Endothelial cell (in vitro differentiated cells): ENCODE measurements around the gene NCBP3. TPM values are rescaled to one million over a fixed set of nuclear protein-coding genes. Genes with fewer than 3 reads are reported as not detected.
A peak's percentile ranks its signal among the peaks of the same experiment; 100 is the strongest.

ENCODE experiments used
- DNase-seq: peaks from one replicate; pipeline ENCODE4 v3.0.0; 2021; ENCODE audit warnings: low spot score
- H3K27ac Mint-ChIP-seq: one replicate; pipeline ENCODE4 v1.8.0; 2021; ENCODE audit warnings: mixed read lengths, inconsistent platforms; ENCODE audit not compliant: unreplicated experiment
- H3K27me3 Mint-ChIP-seq: one replicate; pipeline ENCODE4 v1.8.0; 2021; ENCODE audit warnings: mild to moderate bottlenecking, moderate library complexity, mixed read lengths, inconsistent platforms; ENCODE audit not compliant: unreplicated experiment
- H3K36me3 Mint-ChIP-seq: one replicate; pipeline ENCODE4 v1.8.0; 2021; ENCODE audit warnings: mild to moderate bottlenecking, low read depth, mixed read lengths, inconsistent platforms; ENCODE audit not compliant: unreplicated experiment
- H3K4me1 Mint-ChIP-seq: one replicate; pipeline ENCODE4 v1.8.0; 2021; ENCODE audit warnings: mild to moderate bottlenecking, mixed read lengths, inconsistent platforms; ENCODE audit not compliant: unreplicated experiment
- H3K4me3 Mint-ChIP-seq: one replicate; pipeline ENCODE4 v1.8.0; 2021; ENCODE audit warnings: mild to moderate bottlenecking, mixed read lengths, inconsistent platforms; ENCODE audit not compliant: unreplicated experiment
- H3K9me3 Mint-ChIP-seq: one replicate; pipeline ENCODE4 v1.8.0; 2021; ENCODE audit warnings: mixed read lengths, inconsistent platforms; ENCODE audit not compliant: unreplicated experiment
- CTCF ChIP-seq: fragments of 200-600 bp; sonication (generic); IDR thresholded peaks from one replicate; pipeline ENCODE4 v1.5.0; 2021; ENCODE audit warnings: antibody characterized with exemption; ENCODE audit not compliant: unreplicated experiment
- total RNA-seq: library from RNA; stranded (reverse); fragmentation: NEBNext Ultra II Directional; extraction: Animal tissue kit (Norgen Biotek cat#: 25700); gene quantifications from one replicate; pipeline ENCODE4 v1.2.1, GENCODE V29; 2021; ENCODE audit not compliant: unreplicated experiment

NCBP3 gene
- total RNA-seq, 1 donor from 2014 or later, result 84.4 TPM

- Mint-ChIP-seq H3K27me3 (peaks cover 2% of the 10 kb centered on the region), H3K4me1 (peaks cover under 1% of the 10 kb centered on the region), H3K36me3 (peaks cover 52% of the 10 kb centered on the region), H3K27ac (no peak overlapping the region), H3K4me3 (no peak overlapping the region), H3K9me3 (no peaks in the 10 kb centered on the region)
- no peak for DNase-seq
- no peak for TF ChIP-seq CTCF
Observed at GRCh38 chr17:3813171-3813570, 32.9 kb downstream of the NCBP3 start.

- H3K4me3 Mint-ChIP-seq, result no peak overlapping the region
Observed at GRCh38 chr17:3812771-3813170, 33.3 kb downstream of the NCBP3 start.

GRCh38 chr17:3812284-3812683 lies 33.8 kb downstream of the NCBP3 start:
- Mint-ChIP-seq H3K4me3 (peak overlapping the region; percentile 22), H3K9me3 (no peaks in the 10 kb centered on the region), H3K36me3 (peaks cover 61% of the 10 kb centered on the region), H3K27ac (no peak overlapping the region), H3K4me1 (no peaks in the 10 kb centered on the region), H3K27me3 (peaks cover 2% of the 10 kb centered on the region)
- no peak for DNase-seq
- TF ChIP-seq CTCF, result no peak

More at GRCh38 chr17:3812771-3813170, 33.3 kb downstream of the NCBP3 start:
- no peak for TF ChIP-seq CTCF
- DNase-seq, result no peak
- Mint-ChIP-seq H3K27ac (peak overlapping the region; percentile 36), H3K4me1 (no peaks in the 10 kb centered on the region), H3K36me3 (peaks cover 56% of the 10 kb centered on the region), H3K27me3 (peaks cover 2% of the 10 kb centered on the region), H3K9me3 (no peaks in the 10 kb centered on the region)

- no peaks in the 10 kb centered on the region for H3K9me3 Mint-ChIP-seq
- no peak for TF ChIP-seq CTCF
- peaks cover 2% of the 10 kb centered on the region for H3K27me3 Mint-ChIP-seq
- H3K27ac Mint-ChIP-seq, result no peak overlapping the region
- no peak overlapping the region for H3K4me3 Mint-ChIP-seq
- H3K4me1 Mint-ChIP-seq, result no peaks in the 10 kb centered on the region
- DNase-seq, result no peak
- peaks cover 64% of the 10 kb centered on the region for H3K36me3 Mint-ChIP-seq
Observed at GRCh38 chr17:3810019-3810418, 36.0 kb downstream of the NCBP3 start.

GRCh38 chr17:3809135-3809534 lies 36.9 kb downstream of the NCBP3 start:
- H3K4me3 Mint-ChIP-seq, result no peak overlapping the region
- no peak overlapping the region for H3K27ac Mint-ChIP-seq
- H3K27me3 Mint-ChIP-seq, result peaks cover 2% of the 10 kb centered on the region
- peaks cover 55% of the 10 kb centered on the region for H3K36me3 Mint-ChIP-seq
- no peak for DNase-seq
- no peaks in the 10 kb centered on the region for H3K9me3 Mint-ChIP-seq
- no peaks in the 10 kb centered on the region for H3K4me1 Mint-ChIP-seq
- TF ChIP-seq CTCF, result no peak
